Loucy (cell line): ENCODE measurements around the gene SYNDIG1.

ENCODE experiments used
- CTCF ChIP-seq: fragments of 200-600 bp; sonication (generic); conservative IDR thresholded peaks from 2 replicates; pipeline ENCODE4 v1.5.1; 2014; ENCODE audit warnings: mild to moderate bottlenecking, antibody characterized with exemption, low read length
- EZH2phosphoT487 ChIP-seq: fragments of 200-600 bp; IDR thresholded peaks from 2 replicates; pipeline ENCODE4 v1.6.1; 2018; ENCODE audit warnings: antibody characterized with exemption, mild to moderate bottlenecking, moderate library complexity, borderline replicate concordance

- no peak for TF ChIP-seq CTCF
- no peak for TF ChIP-seq EZH2phosphoT487
Measured at GRCh38 chr20:24701668-24702067, 232.2 kb downstream of the SYNDIG1 start.
